Stimulated activated CD8-positive, alpha-beta memory T cell treated with anti-CD3 and anti-CD28 coated beads, Interleukin-15, amount 100 ng/mL, for 4 hours (primary cell): ENCODE data around the gene MGAT4A.
"Not testable (repeated sequence)": the region's sequence is repeated elsewhere in the genome, so short reads cannot be mapped to it uniquely, and the experiment has no call there.

Source experiments
- DNase-seq, 2 donors: peaks; one replicate each; pipeline ENCODE4 v3.0.0-alpha.2; 2020; ENCODE audit warnings: low read depth in 2 of 2

MGAT4A gene

DNA sequence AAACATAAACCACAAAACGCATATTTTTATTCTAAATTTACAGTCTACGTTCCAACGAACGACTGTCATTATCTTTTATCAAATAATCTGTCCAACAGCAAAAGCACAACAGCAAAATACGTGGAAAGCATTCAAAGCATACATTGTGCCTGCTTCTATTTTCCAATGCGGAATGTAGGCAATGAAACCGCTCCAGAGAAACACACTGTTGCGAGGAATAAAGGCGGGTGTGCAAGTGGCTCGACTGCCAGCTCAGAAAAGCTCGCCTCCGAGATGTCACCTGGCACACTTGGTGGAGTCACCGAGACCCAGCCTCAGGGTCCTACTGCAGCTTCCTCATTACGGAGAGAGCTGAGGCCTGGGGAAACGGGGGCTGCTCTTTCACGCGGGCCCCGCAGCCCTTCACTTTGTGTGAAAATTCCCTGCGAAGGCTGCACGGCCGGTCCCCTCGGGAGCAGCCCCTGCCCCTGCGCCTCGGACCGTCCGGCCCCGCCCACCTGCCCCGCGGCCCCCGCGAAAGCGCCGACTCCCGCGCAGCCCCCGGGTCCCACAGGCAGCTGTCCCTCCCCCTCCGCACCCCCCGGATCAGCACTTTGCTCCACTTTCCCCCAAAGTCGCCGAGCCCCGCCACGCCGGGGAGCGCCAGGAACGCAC is 752 bp downstream of the MGAT4A start:
- DNase-seq, result peak in 1 of 2 donors; percentile 12

DNA sequence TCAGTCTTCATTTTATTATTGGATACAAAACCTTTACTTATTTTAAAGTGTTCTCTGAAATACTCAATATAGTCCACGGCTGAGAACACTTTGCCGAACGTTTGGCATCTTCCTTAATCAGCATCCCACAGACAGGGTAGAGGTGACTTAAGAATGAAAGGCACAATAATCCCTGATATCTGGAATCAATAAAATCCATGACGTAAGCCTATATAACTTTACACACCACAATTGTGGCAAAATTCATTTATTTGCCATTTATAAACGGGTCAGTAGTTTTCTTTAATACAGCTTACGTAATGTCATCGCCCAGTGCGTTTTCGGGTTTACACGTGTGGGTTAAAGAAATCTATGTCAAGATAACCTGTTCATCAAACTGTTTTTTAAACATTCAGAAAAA is 1.3 kb downstream of the MGAT4A start:
- DNase-seq, result no peak

DNA sequence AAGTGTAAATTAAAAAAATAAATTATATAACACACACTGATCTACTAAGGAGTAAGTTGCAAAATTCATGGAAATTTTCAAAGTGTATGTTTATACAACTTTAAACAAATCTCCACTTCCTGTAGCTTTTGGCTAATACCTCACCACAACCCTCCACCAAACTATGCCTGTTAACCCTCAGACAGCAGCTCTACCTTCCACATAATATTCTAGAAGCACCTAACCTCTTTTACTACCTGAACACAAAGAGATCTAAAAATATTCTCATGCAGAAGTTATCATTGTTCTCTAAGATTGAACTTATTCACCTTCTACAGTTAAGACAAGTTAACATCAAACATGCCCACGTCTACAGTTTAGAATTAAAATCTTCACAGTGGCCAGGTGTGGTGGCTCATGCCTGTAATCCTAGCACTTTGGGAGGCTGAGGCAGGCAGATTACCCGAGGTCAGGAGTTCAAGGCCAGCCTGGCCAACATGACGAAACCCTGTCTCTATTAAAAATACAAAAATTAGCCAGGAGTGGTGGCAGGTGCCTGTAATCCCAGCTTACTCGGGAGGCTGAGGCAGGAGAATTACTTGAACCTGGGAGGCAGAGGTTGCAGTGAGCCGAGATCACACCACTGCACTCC is 2.7 kb downstream of the MGAT4A start:
- DNase-seq, result not testable (repeated sequence)

GRCh38 chr2:98727369-98728087 is 3.4 kb downstream of the MGAT4A start:
- no peak for DNase-seq

DNA sequence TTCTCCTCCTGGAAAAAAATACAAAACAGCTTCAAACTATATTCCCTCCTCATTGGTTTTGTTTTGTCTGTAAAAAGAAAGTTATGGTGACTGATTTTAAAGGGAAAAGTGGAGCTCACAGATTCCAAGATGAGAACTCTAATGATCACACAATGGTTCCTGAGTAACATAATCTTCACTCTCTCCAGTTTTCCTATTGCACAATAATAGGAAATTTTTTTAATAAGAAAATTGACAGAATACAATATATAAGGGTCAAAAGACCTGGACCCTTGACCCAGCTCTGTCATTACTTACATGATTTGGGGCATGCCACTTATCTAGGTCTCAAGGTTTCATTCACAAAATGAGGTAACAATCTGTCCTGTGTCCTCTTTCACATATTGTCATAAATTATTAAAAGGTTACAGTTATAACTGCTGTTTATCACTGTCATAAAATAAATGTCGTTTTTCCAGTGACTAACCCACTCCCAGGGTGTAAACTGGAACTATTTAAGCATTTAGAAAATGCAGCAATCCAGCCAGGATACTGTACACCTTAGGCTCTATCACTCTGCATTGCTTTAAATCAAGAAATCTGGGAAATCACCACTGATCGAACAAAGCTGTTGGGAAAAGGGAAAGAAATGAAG is 4.1 kb downstream of the MGAT4A start:
- no peak for DNase-seq

DNA sequence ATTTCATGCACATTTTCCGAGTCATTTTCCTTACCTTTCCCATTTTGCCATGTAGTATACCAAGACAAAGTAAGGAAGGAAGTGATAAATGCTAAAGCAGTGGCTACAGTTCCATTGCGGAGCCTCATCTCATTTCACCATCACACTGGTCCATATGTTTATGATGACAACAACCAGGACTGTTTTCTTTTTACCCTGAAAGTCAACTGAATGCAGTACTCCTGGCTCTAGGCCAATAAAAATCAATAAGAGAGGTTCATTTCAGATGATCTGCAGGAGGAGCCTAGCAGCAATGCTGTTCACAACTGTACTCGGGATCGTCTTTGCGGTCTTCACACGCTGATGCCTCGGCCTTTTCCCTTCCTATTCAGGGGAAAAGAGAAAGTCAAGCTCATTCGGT is 4.7 kb downstream of the MGAT4A start:
- no peak for DNase-seq

- DNase-seq, result no peak
Observed at GRCh38 chr2:98720286-98720685, 10.6 kb downstream of the MGAT4A start.

GRCh38 chr2:98717621-98718020 is 13.3 kb downstream of the MGAT4A start:
- no peak for DNase-seq

DNA sequence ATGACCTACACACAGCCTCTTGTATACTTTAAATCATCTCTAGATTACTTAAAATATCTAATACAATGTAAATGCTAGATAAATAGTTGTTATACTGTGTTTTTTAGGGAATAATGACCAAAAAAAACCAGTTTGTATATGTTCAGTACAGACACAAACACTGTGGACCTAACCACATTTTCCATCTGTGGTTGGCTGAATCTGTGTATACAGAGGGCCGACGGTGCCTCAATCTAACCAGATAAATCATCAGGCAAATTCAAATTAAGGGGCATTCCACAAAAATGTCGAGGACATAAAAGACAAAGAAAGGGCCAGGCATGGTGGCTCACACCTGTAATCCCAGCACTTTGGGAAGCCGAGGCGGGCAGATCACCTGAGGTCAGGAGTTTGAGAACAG is 14.1 kb downstream of the MGAT4A start:
- DNase-seq, result no peak

GRCh38 chr2:98715812-98716451 is 15.0 kb downstream of the MGAT4A start:
- no peak for DNase-seq

DNA sequence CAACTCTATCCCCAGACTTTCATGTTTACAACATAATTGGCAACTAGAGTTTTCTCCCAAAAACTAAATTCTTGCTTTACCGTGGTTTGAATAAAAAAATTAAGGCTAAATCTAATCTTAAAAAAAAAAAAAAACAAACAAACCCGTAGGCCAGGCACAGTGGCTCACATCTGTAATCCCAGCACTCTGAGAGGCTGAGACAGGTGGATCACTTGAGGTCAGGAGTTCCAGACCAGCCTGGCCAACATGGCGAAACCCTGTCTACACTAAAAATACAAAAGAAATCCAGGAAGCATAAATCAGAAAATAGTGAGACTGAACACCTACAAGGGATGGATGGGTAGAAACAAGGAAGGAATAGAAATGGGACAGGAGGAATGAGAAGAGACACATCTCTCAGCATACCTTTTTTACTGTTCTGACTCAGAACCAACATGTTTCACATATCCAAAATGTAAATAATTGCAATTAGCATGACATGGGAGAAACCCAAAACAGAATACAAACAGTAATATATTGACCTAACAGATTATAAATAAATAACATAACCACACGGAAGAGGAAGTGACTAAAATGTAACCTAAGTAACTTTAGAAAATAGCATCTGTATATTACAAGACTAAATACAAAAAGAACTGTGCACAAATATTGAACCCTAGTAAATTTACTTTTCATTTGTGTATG is 17.5 kb downstream of the MGAT4A start:
- DNase-seq, result no peak

- no peak for DNase-seq
Observed at GRCh38 chr2:98712145-98712544, 18.8 kb downstream of the MGAT4A start.

DNA sequence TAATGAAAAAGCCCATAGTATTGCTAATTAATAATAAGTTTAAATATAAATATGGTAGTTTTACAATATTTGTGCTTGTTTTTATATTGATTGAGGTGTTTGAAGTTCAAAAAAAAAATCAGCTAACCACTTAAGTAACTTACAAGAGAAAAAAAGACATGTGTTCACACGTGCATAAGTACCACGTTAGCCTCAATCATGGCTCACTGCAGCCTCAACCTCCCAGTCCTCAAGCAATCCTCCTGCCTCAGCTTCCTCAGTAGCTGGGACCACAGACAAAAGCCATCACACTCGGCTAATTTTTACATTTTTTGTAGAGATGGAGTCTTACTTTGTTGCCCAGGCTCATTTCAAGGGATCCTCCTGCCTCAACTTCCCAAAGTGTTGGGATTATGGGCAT is 19.4 kb downstream of the MGAT4A start:
- no peak for DNase-seq

- DNase-seq, result no peak
Observed at GRCh38 chr2:98710734-98711133, 20.2 kb downstream of the MGAT4A start.

DNA sequence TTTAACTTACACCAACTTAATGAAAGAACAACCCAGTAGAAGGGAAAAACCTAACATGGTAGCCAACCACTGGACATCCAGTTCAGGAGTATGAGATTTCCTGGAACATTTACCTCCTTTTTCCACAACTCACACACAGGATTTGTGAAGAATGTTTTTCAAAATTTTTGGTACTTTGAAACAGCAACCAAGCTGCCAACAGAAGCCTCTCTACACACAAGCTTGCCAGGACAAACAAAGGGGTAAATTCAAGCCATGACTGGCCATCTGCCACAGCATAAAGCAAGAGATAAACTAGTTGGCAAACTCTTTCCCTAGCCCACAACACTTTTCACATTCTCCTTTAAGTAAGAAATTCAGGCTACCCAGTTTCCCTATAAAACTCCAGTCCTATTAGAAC is 21.4 kb downstream of the MGAT4A start:
- no peak for DNase-seq

DNA sequence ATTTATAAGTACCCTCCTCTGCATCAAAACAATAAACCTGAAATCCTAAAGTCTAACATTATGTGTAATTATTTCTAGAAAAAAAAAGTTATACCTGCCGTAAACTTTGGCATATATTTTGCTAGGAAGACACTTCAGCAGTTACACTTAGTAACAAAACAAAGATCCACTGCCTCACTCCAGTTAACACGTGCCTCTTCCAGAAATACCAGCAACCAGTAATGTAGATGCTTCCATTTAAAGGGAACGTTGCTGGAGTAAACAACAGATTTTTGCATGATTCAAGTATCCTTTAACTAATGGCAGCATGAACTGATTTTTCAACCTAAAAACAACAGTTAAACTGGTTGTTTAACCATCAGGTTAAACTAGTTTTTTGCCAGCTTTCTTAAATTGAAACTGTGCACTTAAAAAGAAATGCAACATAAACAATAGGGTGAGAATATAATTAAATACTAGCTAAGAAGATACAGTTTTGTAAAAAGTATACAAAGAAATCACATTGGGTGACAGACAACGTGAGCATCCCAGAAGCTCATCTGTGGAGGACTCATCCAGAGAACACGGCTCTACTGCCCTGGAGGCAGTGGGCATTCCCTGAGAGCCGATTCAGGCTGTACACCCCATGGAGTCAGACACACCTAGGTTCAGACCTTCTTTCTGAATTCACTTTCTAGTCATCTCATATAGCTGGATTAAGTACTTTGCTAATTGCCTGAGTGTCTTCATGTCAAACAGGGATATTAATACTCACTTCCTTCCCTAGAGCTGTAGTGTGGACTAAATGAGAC is 22.3 kb downstream of the MGAT4A start:
- no peak for DNase-seq

GRCh38 chr2:98706591-98706990 is 24.3 kb downstream of the MGAT4A start:
- no peak for DNase-seq

DNA sequence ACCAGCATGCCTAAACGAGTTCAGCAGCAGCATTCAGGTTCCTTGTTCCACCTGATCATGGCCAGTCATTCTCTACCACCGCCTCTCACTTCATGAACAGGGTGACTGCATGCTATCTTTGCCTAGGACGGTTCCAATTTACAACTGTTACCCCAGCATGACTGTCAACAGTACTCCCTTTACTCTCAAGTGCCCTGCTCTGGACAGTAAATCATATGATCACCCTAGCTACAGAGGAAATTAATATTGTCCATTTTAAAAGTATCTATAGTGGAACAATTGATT is 25.7 kb downstream of the MGAT4A start:
- DNase-seq, result no peak

DNA sequence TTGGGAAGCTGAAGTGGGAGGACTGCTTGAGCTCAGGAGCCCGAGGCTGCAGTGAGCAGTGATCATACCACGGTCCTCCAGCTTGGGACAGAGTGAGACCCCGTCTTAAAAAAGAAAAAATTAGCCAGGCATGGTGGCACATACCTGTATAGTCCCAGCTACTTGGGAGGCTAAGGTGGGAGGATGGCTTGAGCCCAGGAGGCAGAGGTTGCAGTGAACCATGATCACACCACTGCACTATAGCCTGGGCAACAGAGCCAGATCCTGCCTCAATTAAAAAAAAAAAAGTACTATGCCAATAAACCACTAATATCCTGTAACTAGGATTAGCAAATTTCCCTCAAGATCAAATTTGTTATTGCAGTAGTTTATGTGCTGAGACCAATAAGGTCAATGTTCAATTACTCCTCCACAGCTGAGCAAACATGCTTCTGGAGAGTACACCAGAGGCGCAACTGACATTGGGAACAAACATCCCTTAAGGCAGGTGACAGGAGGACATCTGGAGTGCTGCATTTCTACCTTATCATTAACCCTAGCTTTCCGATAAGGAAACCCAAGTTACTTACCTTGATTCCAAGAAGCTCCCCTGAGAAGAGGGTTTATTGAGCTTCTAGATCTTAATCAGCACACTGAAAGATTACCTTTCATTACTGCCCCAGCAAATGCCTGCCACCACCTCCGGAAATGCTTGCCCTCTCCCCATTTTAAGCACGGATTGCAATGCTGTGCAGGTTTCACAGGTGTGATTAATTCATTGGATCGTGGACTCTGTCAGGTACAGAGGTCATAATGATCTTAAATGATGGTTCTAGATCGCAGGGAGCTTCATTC is 26.2 kb downstream of the MGAT4A start:
- no peak for DNase-seq

DNA sequence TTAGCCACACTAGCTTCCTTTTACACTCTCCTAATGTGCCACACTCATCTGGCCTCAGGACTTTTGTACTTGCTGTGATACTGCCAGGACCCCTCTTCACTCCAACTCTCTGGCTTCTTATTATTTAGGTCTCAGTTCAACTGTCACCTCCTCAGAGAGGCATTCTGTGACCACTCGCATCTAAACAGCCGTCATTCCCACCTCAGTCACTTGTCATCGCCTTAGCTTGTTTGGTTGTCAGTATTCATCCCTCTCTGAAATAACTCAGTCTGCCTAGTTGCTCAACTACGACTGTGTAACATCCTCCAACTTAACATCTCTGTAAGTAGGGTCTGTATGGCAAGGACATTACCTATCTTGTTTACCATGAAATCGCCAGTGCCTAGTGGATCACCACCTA is 27.2 kb downstream of the MGAT4A start:
- no peak for DNase-seq
